ENCODE results near the gene SPTBN4.

The SPTBN4 gene

DNA sequence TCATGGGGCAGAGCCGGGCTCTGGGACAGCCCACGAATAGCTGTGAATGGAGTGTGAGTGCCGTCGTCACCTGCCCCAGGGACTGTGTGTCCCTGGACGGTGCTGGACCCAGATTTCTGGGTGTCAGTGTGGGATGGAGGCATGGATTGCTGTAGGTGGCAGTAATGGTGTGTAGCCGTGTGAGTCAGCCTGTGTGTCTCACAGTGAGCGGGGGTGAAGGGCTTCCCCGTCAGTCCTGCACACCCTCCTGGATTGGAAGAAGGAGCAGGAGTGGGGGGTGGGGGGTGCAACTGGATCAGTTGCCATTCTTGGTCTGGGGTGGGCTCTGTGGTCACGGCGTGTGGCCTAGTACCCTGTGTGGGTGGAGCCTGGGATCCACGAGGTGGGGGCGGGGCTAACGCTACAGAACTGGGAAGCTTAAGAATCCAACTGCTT lies 127.9 kb downstream of the SPTBN4 start (continued):
- no peak for TF ChIP-seq ZNF292 (tag by site-specific recombination; IDR thresholded peaks at IDR 0.05; ENCODE audit: borderline replicate concordance, low read depth)
- no peak for TF ChIP-seq ZNF174 (tag by site-specific recombination; IDR thresholded peaks at IDR 0.05)
- TF ChIP-seq YY1 (tag by site-specific recombination; IDR thresholded peaks at IDR 0.05) = no peak
- TF ChIP-seq, protein P1, sequence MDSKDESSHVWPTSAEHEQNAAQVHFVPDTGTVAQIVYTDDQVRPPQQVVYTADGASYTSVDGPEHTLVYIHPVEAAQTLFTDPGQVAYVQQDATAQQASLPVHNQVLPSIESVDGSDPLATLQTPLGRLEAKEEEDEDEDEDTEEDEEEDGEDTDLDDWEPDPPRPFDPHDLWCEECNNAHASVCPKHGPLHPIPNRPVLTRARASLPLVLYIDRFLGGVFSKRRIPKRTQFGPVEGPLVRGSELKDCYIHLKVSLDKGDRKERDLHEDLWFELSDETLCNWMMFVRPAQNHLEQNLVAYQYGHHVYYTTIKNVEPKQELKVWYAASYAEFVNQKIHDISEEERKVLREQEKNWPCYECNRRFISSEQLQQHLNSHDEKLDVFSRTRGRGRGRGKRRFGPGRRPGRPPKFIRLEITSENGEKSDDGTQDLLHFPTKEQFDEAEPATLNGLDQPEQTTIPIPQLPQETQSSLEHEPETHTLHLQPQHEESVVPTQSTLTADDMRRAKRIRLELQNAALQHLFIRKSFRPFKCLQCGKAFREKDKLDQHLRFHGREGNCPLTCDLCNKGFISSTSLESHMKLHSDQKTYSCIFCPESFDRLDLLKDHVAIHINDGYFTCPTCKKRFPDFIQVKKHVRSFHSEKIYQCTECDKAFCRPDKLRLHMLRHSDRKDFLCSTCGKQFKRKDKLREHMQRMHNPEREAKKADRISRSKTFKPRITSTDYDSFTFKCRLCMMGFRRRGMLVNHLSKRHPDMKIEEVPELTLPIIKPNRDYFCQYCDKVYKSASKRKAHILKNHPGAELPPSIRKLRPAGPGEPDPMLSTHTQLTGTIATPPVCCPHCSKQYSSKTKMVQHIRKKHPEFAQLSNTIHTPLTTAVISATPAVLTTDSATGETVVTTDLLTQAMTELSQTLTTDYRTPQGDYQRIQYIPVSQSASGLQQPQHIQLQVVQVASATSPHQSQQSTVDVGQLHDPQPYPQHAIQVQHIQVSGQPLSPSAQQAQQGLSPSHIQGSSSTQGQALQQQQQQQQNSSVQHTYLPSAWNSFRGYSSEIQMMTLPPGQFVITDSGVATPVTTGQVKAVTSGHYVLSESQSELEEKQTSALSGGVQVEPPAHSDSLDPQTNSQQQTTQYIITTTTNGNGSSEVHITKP (tag by site-specific recombination; IDR thresholded peaks at IDR 0.05) = no peak
- peak; percentile 19; the same call in 1 of the 2 replicates for TF ChIP-seq ZNF10 (tag by site-specific recombination; IDR thresholded peaks at IDR 0.05)
- no peak for TF ChIP-seq BCL11A (tag by site-specific recombination; IDR thresholded peaks at IDR 0.05; ENCODE audit: low read depth)
- no peak for TF ChIP-seq ZNF366 (tag by site-specific recombination; conservative IDR thresholded peaks at IDR 0.05)
- TF ChIP-seq KLF10 (tag by site-specific recombination; IDR thresholded peaks at IDR 0.05) = no peak
- TF ChIP-seq KLF1 (tag by site-specific recombination; IDR thresholded peaks at IDR 0.05) = no peak
- TF ChIP-seq, protein P2, sequence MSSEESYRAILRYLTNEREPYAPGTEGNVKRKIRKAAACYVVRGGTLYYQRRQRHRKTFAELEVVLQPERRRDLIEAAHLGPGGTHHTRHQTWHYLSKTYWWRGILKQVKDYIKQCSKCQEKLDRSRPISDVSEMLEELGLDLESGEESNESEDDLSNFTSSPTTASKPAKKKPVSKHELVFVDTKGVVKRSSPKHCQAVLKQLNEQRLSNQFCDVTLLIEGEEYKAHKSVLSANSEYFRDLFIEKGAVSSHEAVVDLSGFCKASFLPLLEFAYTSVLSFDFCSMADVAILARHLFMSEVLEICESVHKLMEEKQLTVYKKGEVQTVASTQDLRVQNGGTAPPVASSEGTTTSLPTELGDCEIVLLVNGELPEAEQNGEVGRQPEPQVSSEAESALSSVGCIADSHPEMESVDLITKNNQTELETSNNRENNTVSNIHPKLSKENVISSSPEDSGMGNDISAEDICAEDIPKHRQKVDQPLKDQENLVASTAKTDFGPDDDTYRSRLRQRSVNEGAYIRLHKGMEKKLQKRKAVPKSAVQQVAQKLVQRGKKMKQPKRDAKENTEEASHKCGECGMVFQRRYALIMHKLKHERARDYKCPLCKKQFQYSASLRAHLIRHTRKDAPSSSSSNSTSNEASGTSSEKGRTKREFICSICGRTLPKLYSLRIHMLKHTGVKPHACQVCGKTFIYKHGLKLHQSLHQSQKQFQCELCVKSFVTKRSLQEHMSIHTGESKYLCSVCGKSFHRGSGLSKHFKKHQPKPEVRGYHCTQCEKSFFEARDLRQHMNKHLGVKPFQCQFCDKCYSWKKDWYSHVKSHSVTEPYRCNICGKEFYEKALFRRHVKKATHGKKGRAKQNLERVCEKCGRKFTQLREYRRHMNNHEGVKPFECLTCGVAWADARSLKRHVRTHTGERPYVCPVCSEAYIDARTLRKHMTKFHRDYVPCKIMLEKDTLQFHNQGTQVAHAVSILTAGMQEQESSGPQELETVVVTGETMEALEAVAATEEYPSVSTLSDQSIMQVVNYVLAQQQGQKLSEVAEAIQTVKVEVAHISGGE (tag by site-specific recombination; conservative IDR thresholded peaks at IDR 0.05; ENCODE audit: low read depth) = no peak
- no peak for TF ChIP-seq ZNF792 (tag by site-specific recombination; IDR thresholded peaks at IDR 0.05)
- TF ChIP-seq ZNF785 (tag by site-specific recombination; IDR thresholded peaks at IDR 0.05) = no peak
- TF ChIP-seq, protein P3, sequence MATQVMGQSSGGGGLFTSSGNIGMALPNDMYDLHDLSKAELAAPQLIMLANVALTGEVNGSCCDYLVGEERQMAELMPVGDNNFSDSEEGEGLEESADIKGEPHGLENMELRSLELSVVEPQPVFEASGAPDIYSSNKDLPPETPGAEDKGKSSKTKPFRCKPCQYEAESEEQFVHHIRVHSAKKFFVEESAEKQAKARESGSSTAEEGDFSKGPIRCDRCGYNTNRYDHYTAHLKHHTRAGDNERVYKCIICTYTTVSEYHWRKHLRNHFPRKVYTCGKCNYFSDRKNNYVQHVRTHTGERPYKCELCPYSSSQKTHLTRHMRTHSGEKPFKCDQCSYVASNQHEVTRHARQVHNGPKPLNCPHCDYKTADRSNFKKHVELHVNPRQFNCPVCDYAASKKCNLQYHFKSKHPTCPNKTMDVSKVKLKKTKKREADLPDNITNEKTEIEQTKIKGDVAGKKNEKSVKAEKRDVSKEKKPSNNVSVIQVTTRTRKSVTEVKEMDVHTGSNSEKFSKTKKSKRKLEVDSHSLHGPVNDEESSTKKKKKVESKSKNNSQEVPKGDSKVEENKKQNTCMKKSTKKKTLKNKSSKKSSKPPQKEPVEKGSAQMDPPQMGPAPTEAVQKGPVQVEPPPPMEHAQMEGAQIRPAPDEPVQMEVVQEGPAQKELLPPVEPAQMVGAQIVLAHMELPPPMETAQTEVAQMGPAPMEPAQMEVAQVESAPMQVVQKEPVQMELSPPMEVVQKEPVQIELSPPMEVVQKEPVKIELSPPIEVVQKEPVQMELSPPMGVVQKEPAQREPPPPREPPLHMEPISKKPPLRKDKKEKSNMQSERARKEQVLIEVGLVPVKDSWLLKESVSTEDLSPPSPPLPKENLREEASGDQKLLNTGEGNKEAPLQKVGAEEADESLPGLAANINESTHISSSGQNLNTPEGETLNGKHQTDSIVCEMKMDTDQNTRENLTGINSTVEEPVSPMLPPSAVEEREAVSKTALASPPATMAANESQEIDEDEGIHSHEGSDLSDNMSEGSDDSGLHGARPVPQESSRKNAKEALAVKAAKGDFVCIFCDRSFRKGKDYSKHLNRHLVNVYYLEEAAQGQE (tag by site-specific recombination; IDR thresholded peaks at IDR 0.05) = no peak
- TF ChIP-seq ZNF24 (tag by site-specific recombination; IDR thresholded peaks at IDR 0.05) = 0 out of 2 replicates have a peak, but pooled peaks have one; percentile 20
- TF ChIP-seq, protein P4, sequence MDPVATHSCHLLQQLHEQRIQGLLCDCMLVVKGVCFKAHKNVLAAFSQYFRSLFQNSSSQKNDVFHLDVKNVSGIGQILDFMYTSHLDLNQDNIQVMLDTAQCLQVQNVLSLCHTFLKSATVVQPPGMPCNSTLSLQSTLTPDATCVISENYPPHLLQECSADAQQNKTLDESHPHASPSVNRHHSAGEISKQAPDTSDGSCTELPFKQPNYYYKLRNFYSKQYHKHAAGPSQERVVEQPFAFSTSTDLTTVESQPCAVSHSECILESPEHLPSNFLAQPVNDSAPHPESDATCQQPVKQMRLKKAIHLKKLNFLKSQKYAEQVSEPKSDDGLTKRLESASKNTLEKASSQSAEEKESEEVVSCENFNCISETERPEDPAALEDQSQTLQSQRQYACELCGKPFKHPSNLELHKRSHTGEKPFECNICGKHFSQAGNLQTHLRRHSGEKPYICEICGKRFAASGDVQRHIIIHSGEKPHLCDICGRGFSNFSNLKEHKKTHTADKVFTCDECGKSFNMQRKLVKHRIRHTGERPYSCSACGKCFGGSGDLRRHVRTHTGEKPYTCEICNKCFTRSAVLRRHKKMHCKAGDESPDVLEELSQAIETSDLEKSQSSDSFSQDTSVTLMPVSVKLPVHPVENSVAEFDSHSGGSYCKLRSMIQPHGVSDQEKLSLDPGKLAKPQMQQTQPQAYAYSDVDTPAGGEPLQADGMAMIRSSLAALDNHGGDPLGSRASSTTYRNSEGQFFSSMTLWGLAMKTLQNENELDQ (tag by site-specific recombination; IDR thresholded peaks at IDR 0.05; ENCODE audit: low read depth) = no peak
- no peak for TF ChIP-seq WT1 (tag by site-specific recombination; IDR thresholded peaks at IDR 0.05)
- TF ChIP-seq ZNF623 (tag by site-specific recombination; IDR thresholded peaks at IDR 0.05) = no peak
- no peak for TF ChIP-seq ZNF350 (tag by site-specific recombination; IDR thresholded peaks at IDR 0.05)
- no peak for TF ChIP-seq ZNF433 (tag by site-specific recombination; IDR thresholded peaks at IDR 0.05; ENCODE audit: low read depth)
- TF ChIP-seq ZNF146 (tag by site-specific recombination; IDR thresholded peaks at IDR 0.05) = no peak
- TF ChIP-seq ZNF777 (tag by site-specific recombination; IDR thresholded peaks at IDR 0.05; ENCODE audit: borderline replicate concordance) = no peak
- no peak for TF ChIP-seq ZNF138 (tag by site-specific recombination; IDR thresholded peaks at IDR 0.05; ENCODE audit: borderline replicate concordance)
- TF ChIP-seq, protein P5, sequence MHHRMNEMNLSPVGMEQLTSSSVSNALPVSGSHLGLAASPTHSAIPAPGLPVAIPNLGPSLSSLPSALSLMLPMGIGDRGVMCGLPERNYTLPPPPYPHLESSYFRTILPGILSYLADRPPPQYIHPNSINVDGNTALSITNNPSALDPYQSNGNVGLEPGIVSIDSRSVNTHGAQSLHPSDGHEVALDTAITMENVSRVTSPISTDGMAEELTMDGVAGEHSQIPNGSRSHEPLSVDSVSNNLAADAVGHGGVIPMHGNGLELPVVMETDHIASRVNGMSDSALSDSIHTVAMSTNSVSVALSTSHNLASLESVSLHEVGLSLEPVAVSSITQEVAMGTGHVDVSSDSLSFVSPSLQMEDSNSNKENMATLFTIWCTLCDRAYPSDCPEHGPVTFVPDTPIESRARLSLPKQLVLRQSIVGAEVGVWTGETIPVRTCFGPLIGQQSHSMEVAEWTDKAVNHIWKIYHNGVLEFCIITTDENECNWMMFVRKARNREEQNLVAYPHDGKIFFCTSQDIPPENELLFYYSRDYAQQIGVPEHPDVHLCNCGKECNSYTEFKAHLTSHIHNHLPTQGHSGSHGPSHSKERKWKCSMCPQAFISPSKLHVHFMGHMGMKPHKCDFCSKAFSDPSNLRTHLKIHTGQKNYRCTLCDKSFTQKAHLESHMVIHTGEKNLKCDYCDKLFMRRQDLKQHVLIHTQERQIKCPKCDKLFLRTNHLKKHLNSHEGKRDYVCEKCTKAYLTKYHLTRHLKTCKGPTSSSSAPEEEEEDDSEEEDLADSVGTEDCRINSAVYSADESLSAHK (tag by site-specific recombination; IDR thresholded peaks at IDR 0.05) = no peak
- TF ChIP-seq KLF8 (tag by site-specific recombination; IDR thresholded peaks at IDR 0.05) = no peak

Measured in HEK293 (cell line).